Activated CD8-positive, alpha-beta T cell treated with anti-CD3 and anti-CD28 coated beads, Interleukin-2, amount 10 ng/mL, durations not matched to agents 7 days and 5 days (primary cell): ENCODE data around the gene SLC13A3. TPM values are rescaled to one million over a fixed set of nuclear protein-coding genes. Genes with fewer than 3 reads are reported as not detected.

Experiments
- ATAC-seq: fragments of 150-1000 bp; cut with Tn5 transposase; one replicate; pipeline ENCODE4 v1.10.0; 2021; ENCODE audit warnings: moderate library complexity
- CTCF ChIA-PET: fragments of 350-600 bp; sonication (Branson Sonifier 250); formaldehyde crosslinking; loops from one replicate; lab custom pipeline; 2021; ENCODE audit warnings: antibody characterized with exemption; lab: Charles Lee
- POLR2A ChIA-PET: fragments of 350-600 bp; sonication (Branson Sonifier 250); formaldehyde crosslinking; loops from one replicate; lab custom pipeline; 2021; ENCODE audit warnings: antibody characterized with exemption; lab: Charles Lee
- DNase-seq: peaks from one replicate; pipeline ENCODE4 v3.0.0-alpha.2; 2020
- H3K27ac Mint-ChIP-seq: one replicate; pipeline ENCODE4 v1.8.0; 2021; ENCODE audit warnings: mild to moderate bottlenecking, mixed read lengths
- H3K27me3 Mint-ChIP-seq: one replicate; pipeline ENCODE4 v1.8.0; 2021; ENCODE audit warnings: low read depth, mixed read lengths
- H3K36me3 Mint-ChIP-seq: one replicate; pipeline ENCODE4 v1.8.0; 2021; ENCODE audit warnings: low read depth, mixed read lengths
- H3K4me1 Mint-ChIP-seq: one replicate; pipeline ENCODE4 v1.8.0; 2021; ENCODE audit warnings: low read depth, mixed read lengths
- H3K4me3 Mint-ChIP-seq: one replicate; pipeline ENCODE4 v1.8.0; 2021; ENCODE audit warnings: mild to moderate bottlenecking, mixed read lengths
- H3K9me3 Mint-ChIP-seq: one replicate; pipeline ENCODE4 v1.8.0; 2022; ENCODE audit warnings: mixed read lengths; ENCODE audit not compliant: insufficient read depth
- total RNA-seq, 2 experiments: library from RNA; stranded (reverse); gene quantifications; one replicate each; pipeline ENCODE4 v1.2.3, GENCODE V29; 2021

SLC13A3 gene
- total RNA-seq, 2 experiments from 2014 or later, result not detected

GRCh38 chr20:46578745-46579144 is 72.5 kb downstream of the SLC13A3 start:
- CTCF ChIA-PET, result no interaction called here
- Mint-ChIP-seq H3K27me3 (peaks cover 17% of the 10 kb centered on the region), H3K4me3 (no peak overlapping the region), H3K36me3 (no peaks in the 10 kb centered on the region), H3K9me3 (no peaks in the 10 kb centered on the region), H3K27ac (no peak overlapping the region), H3K4me1 (peaks cover 13% of the 10 kb centered on the region)
- POLR2A ChIA-PET, result no interaction called here
- ATAC-seq (no peak), DNase-seq (no peak)

- DNase-seq (no peak), ATAC-seq (no peak)
- H3K4me3 Mint-ChIP-seq, result no peak overlapping the region
- no peaks in the 10 kb centered on the region for H3K36me3 Mint-ChIP-seq
- no peak overlapping the region for H3K27ac Mint-ChIP-seq
- H3K9me3 Mint-ChIP-seq, result no peaks in the 10 kb centered on the region
- ChIA-PET POLR2A (no interaction called here), CTCF (no interaction called here)
- peaks cover 13% of the 10 kb centered on the region for H3K4me1 Mint-ChIP-seq
- H3K27me3 Mint-ChIP-seq, result peaks cover 20% of the 10 kb centered on the region
Observed at GRCh38 chr20:46576774-46577395, 74.4 kb downstream of the SLC13A3 start.

GRCh38 chr20:46575937-46576461 is 75.3 kb downstream of the SLC13A3 start:
- peaks cover 20% of the 10 kb centered on the region for H3K27me3 Mint-ChIP-seq
- POLR2A ChIA-PET, result interaction anchor here (1.3 kb wide), 1 partner anchor 10 kb away, joined by 3 read pairs; no protein-coding TSS in a partner anchor
- no peak overlapping the region for H3K27ac Mint-ChIP-seq
- H3K9me3 Mint-ChIP-seq, result no peaks in the 10 kb centered on the region
- CTCF ChIA-PET, result no interaction called here
- H3K4me1 Mint-ChIP-seq, result peaks cover 13% of the 10 kb centered on the region
- H3K36me3 Mint-ChIP-seq, result no peaks in the 10 kb centered on the region
- no peak for ATAC-seq
- DNase-seq, result no peak
- no peak overlapping the region for H3K4me3 Mint-ChIP-seq

GRCh38 chr20:46575394-46575793 is 75.9 kb downstream of the SLC13A3 start:
- Mint-ChIP-seq H3K27me3 (peaks cover 19% of the 10 kb centered on the region), H3K27ac (no peak overlapping the region), H3K36me3 (no peaks in the 10 kb centered on the region), H3K4me1 (peaks cover 13% of the 10 kb centered on the region), H3K4me3 (no peak overlapping the region), H3K9me3 (no peaks in the 10 kb centered on the region)
- ATAC-seq (no peak), DNase-seq (no peak)
- POLR2A ChIA-PET, result interaction anchor here (1.3 kb wide), 1 partner anchor 10 kb away, joined by 3 read pairs; no protein-coding TSS in a partner anchor
- CTCF ChIA-PET, result interaction anchor here (1.1 kb wide), 1 partner anchor 13 kb away, joined by 4 read pairs; no protein-coding TSS in a partner anchor

GRCh38 chr20:46573788-46574584 is 77.3 kb downstream of the SLC13A3 start:
- Mint-ChIP-seq H3K27me3 (peaks cover 20% of the 10 kb centered on the region), H3K27ac (no peak overlapping the region)

GRCh38 chr20:46573234-46573633 is 78.0 kb downstream of the SLC13A3 start:
- CTCF ChIA-PET, result interaction anchor here (1.3 to 2.7 kb wide), 4 partner anchors 11 to 28 kb away, joined by 4 to 13 read pairs (median 6); partner anchors contain the start of gene OCSTAMP
- no peak overlapping the region for H3K4me3 Mint-ChIP-seq
- POLR2A ChIA-PET, result interaction anchor here (0.9 kb wide), 1 partner anchor 115 kb away, joined by 3 read pairs; no protein-coding TSS in a partner anchor
- no peak for ATAC-seq
- H3K36me3 Mint-ChIP-seq, result no peaks in the 10 kb centered on the region
- H3K9me3 Mint-ChIP-seq, result no peaks in the 10 kb centered on the region
- H3K27ac Mint-ChIP-seq, result no peak overlapping the region
- DNase-seq, result no peak
- H3K27me3 Mint-ChIP-seq, result peaks cover 17% of the 10 kb centered on the region
- H3K4me1 Mint-ChIP-seq, result peaks cover 13% of the 10 kb centered on the region

More at GRCh38 chr20:46573788-46574584, 77.3 kb downstream of the SLC13A3 start:
- Mint-ChIP-seq H3K4me1 (peaks cover 13% of the 10 kb centered on the region), H3K4me3 (no peak overlapping the region), H3K36me3 (no peaks in the 10 kb centered on the region), H3K9me3 (no peaks in the 10 kb centered on the region)
- DNase-seq, result no peak
- ATAC-seq, result no peak
- ChIA-PET POLR2A (interaction anchor here (1.0 kb wide), 1 partner anchor 29 kb away, joined by 3 read pairs; no protein-coding TSS in a partner anchor), CTCF (interaction anchor here (1.1 to 2.7 kb wide), 4 partner anchors 11 to 29 kb away, joined by 4 to 13 read pairs (median 6); no protein-coding TSS in a partner anchor)

GRCh38 chr20:46572790-46573189 is 78.5 kb downstream of the SLC13A3 start:
- Mint-ChIP-seq H3K27ac (no peak overlapping the region), H3K9me3 (no peaks in the 10 kb centered on the region), H3K27me3 (peaks cover 17% of the 10 kb centered on the region), H3K36me3 (no peaks in the 10 kb centered on the region), H3K4me1 (peaks cover 13% of the 10 kb centered on the region), H3K4me3 (no peak overlapping the region)
- DNase-seq, result no peak
- ChIA-PET CTCF (interaction anchor here (1.3 to 2.7 kb wide), 4 partner anchors 10 to 28 kb away, joined by 4 to 13 read pairs (median 6); partner anchors contain the start of gene OCSTAMP), POLR2A (interaction anchor here (0.9 kb wide), 1 partner anchor 116 kb away, joined by 3 read pairs; no protein-coding TSS in a partner anchor)
- no peak for ATAC-seq

- ATAC-seq, result no peak
- CTCF ChIA-PET, result interaction anchor here (1.3 to 2.7 kb wide), 3 partner anchors 10 to 27 kb away, joined by 4 to 13 read pairs (median 9); partner anchors contain the start of gene OCSTAMP
- DNase-seq, result no peak
- Mint-ChIP-seq H3K9me3 (no peaks in the 10 kb centered on the region), H3K27me3 (peaks cover 22% of the 10 kb centered on the region), H3K4me1 (peaks cover 16% of the 10 kb centered on the region), H3K27ac (no peak overlapping the region), H3K4me3 (no peak overlapping the region), H3K36me3 (no peaks in the 10 kb centered on the region)
- POLR2A ChIA-PET, result interaction anchor here (0.9 kb wide), 1 partner anchor 117 kb away, joined by 3 read pairs; no protein-coding TSS in a partner anchor
Observed at GRCh38 chr20:46572153-46572552, 79.1 kb downstream of the SLC13A3 start.

GRCh38 chr20:46571418-46571817 is 79.8 kb downstream of the SLC13A3 start:
- Mint-ChIP-seq H3K36me3 (no peaks in the 10 kb centered on the region), H3K27ac (no peak overlapping the region), H3K4me1 (peaks cover 16% of the 10 kb centered on the region), H3K9me3 (no peaks in the 10 kb centered on the region), H3K27me3 (peaks cover 23% of the 10 kb centered on the region), H3K4me3 (no peak overlapping the region)
- CTCF ChIA-PET, result interaction anchor here (2.5 to 2.7 kb wide), 2 partner anchors 9 to 27 kb away, joined by 9 to 13 read pairs; no protein-coding TSS in a partner anchor
- no peak for ATAC-seq
- DNase-seq, result no peak
- POLR2A ChIA-PET, result no interaction called here

- POLR2A ChIA-PET, result no interaction called here
- no peak for ATAC-seq
- Mint-ChIP-seq H3K4me3 (no peak overlapping the region), H3K36me3 (no peaks in the 10 kb centered on the region), H3K4me1 (peaks cover 12% of the 10 kb centered on the region), H3K27me3 (peaks cover 28% of the 10 kb centered on the region), H3K27ac (no peak overlapping the region), H3K9me3 (no peaks in the 10 kb centered on the region)
- no peak for DNase-seq
- CTCF ChIA-PET, result no interaction called here
Observed at GRCh38 chr20:46570956-46571355, 80.3 kb downstream of the SLC13A3 start.

GRCh38 chr20:46569961-46570360 is 81.3 kb downstream of the SLC13A3 start:
- ChIA-PET POLR2A (no interaction called here), CTCF (no interaction called here)
- Mint-ChIP-seq H3K27ac (no peak overlapping the region), H3K9me3 (no peaks in the 10 kb centered on the region), H3K27me3 (peaks cover 28% of the 10 kb centered on the region), H3K36me3 (no peaks in the 10 kb centered on the region), H3K4me1 (peaks cover 6% of the 10 kb centered on the region), H3K4me3 (no peak overlapping the region)
- no peak for DNase-seq
- ATAC-seq, result no peak
